Panc1 (cell line): ENCODE data around the gene LRP5.
"Not testable (repeated sequence)": the region's sequence is repeated elsewhere in the genome, so short reads cannot be mapped to it uniquely, and the experiment has no call there.

Source experiments
- POLR2AphosphoS5 ChIP-seq: IDR thresholded peaks from 2 replicates; pipeline ENCODE4 v1.6.1; 2012; ENCODE audit warnings: mild to moderate bottlenecking, low read depth, low read length, moderate library complexity
- SIN3A ChIP-seq: IDR thresholded peaks from 2 replicates; pipeline ENCODE4 v1.6.1; 2012; ENCODE audit warnings: low read depth, mild to moderate bottlenecking, low read length, moderate library complexity, borderline replicate concordance; ENCODE audit not compliant: insufficient read depth
- TCF7L2 ChIP-seq: IDR thresholded peaks from 2 replicates; pipeline ENCODE4 v1.6.1; 2011; ENCODE audit warnings: mild to moderate bottlenecking, low read depth, low read length, inconsistent platforms
- TF ChIP-seq, protein P1 (sequence below): fragments of 450-650 bp; IDR thresholded peaks from 2 replicates; pipeline ENCODE4 v1.5.1; 2017; ENCODE audit warnings: mild to moderate bottlenecking
- TF ChIP-seq, protein P2 (sequence below), 2 experiments: IDR thresholded peaks; 2 replicates each; pipeline ENCODE4 v1.6.1; 2011 to 2012; ENCODE audit warnings: low read depth in 2 of 2, control low read depth in 1 of 2, low read length in 1 of 2, mild to moderate bottlenecking in 1 of 2, moderate library complexity in 1 of 2; ENCODE audit not compliant: insufficient read depth in 1 of 2

DNA sequence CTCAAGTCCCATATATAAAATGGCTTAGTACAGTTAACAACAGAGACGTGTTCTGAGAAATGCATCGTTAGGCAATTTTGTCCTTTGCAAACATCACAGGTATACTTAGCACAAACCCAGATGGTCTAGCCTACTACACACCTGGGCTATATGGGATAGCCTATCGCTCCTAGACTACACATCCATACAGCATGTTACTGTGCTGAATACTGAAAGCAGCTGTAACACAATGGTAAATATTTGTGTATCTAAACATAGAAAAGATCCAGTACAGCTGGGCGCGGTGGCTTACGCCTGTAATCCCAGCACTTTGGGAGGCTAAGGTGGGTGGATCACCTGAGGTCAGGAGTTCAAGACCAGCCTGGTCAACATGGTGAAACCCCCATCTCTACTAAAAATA lies 145.9 kb downstream of the LRP5 start:
- TF ChIP-seq, protein P1, sequence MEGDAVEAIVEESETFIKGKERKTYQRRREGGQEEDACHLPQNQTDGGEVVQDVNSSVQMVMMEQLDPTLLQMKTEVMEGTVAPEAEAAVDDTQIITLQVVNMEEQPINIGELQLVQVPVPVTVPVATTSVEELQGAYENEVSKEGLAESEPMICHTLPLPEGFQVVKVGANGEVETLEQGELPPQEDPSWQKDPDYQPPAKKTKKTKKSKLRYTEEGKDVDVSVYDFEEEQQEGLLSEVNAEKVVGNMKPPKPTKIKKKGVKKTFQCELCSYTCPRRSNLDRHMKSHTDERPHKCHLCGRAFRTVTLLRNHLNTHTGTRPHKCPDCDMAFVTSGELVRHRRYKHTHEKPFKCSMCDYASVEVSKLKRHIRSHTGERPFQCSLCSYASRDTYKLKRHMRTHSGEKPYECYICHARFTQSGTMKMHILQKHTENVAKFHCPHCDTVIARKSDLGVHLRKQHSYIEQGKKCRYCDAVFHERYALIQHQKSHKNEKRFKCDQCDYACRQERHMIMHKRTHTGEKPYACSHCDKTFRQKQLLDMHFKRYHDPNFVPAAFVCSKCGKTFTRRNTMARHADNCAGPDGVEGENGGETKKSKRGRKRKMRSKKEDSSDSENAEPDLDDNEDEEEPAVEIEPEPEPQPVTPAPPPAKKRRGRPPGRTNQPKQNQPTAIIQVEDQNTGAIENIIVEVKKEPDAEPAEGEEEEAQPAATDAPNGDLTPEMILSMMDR = not testable (repeated sequence)
- TF ChIP-seq POLR2AphosphoS5, TCF7L2, SIN3A: not testable (repeated sequence)
- TF ChIP-seq, protein P2, sequence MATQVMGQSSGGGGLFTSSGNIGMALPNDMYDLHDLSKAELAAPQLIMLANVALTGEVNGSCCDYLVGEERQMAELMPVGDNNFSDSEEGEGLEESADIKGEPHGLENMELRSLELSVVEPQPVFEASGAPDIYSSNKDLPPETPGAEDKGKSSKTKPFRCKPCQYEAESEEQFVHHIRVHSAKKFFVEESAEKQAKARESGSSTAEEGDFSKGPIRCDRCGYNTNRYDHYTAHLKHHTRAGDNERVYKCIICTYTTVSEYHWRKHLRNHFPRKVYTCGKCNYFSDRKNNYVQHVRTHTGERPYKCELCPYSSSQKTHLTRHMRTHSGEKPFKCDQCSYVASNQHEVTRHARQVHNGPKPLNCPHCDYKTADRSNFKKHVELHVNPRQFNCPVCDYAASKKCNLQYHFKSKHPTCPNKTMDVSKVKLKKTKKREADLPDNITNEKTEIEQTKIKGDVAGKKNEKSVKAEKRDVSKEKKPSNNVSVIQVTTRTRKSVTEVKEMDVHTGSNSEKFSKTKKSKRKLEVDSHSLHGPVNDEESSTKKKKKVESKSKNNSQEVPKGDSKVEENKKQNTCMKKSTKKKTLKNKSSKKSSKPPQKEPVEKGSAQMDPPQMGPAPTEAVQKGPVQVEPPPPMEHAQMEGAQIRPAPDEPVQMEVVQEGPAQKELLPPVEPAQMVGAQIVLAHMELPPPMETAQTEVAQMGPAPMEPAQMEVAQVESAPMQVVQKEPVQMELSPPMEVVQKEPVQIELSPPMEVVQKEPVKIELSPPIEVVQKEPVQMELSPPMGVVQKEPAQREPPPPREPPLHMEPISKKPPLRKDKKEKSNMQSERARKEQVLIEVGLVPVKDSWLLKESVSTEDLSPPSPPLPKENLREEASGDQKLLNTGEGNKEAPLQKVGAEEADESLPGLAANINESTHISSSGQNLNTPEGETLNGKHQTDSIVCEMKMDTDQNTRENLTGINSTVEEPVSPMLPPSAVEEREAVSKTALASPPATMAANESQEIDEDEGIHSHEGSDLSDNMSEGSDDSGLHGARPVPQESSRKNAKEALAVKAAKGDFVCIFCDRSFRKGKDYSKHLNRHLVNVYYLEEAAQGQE (IDR thresholded peaks at IDR 0.05; ENCODE audit: insufficient read depth in 1 of 2, low read depth in 2 of 2, low read length in 1 of 2) = not testable (repeated sequence)
